GM21447 (cell line): ENCODE measurements around the gene PTPRO.

Source experiments
- ATAC-seq: cut with Tn5 transposase; IDR thresholded peaks from one replicate; pipeline ENCODE4 v1.9.1; 2021; ENCODE audit not compliant: unreplicated experiment

PTPRO gene

GRCh38 chr12:15550793-15551192, 228.5 kb downstream of the PTPRO start:
- no peak for ATAC-seq

GRCh38 chr12:15555446-15555845, 233.1 kb downstream of the PTPRO start:
- no peak for ATAC-seq

GRCh38 chr12:15556411-15557102, 234.2 kb downstream of the PTPRO start:
- no peak for ATAC-seq

GRCh38 chr12:15558915-15559528, 236.7 kb downstream of the PTPRO start:
- ATAC-seq, result no peak

GRCh38 chr12:15561396-15561795, 239.1 kb downstream of the PTPRO start:
- no peak for ATAC-seq

- ATAC-seq, result no peak
Observed at GRCh38 chr12:15562263-15562662, 240.0 kb downstream of the PTPRO start.

- no peak for ATAC-seq
Observed at GRCh38 chr12:15563663-15564062, 241.4 kb downstream of the PTPRO start.

GRCh38 chr12:15574353-15574752, 252.0 kb downstream of the PTPRO start:
- ATAC-seq, result no peak

GRCh38 chr12:15575671-15576541, 253.6 kb downstream of the PTPRO start:
- ATAC-seq, result no peak

- ATAC-seq, result no peak
Observed at GRCh38 chr12:15580431-15580830, 258.1 kb downstream of the PTPRO start.

- ATAC-seq, result no peak
Observed at GRCh38 chr12:15581006-15581405, 258.7 kb downstream of the PTPRO start.

GRCh38 chr12:15583804-15584203, 261.5 kb downstream of the PTPRO start:
- ATAC-seq, result no peak

GRCh38 chr12:15584366-15585041, 262.2 kb downstream of the PTPRO start:
- no peak for ATAC-seq

- ATAC-seq, result no peak
Observed at GRCh38 chr12:15589328-15590032, 267.2 kb downstream of the PTPRO start.

- ATAC-seq, result peak; percentile 93
Observed at GRCh38 chr12:15590180-15590826, 268.0 kb downstream of the PTPRO start.

GRCh38 chr12:15591811-15592210, 269.5 kb downstream of the PTPRO start:
- ATAC-seq, result no peak

GRCh38 chr12:15592934-15593333, 270.6 kb downstream of the PTPRO start:
- no peak for ATAC-seq

GRCh38 chr12:15596174-15596573, 273.9 kb downstream of the PTPRO start:
- no peak for ATAC-seq

GRCh38 chr12:15597125-15597830, 275.0 kb downstream of the PTPRO start:
- ATAC-seq, result no peak
